ENCODE results near the gene EOLA1.
A peak's percentile ranks its signal among the peaks of the same experiment; 100 is the strongest.
"Not testable (repeated sequence)": the region's sequence is repeated elsewhere in the genome, so short reads cannot be mapped to it uniquely, and the experiment has no call there.

EOLA1 gene

GRCh38 chrX:149513825-149514428 is 26.9 kb upstream of the EOLA1 start:
- peak; percentile 42 for DNase-seq (ENCODE audit: low read depth)

- DNase-seq (ENCODE audit: low read depth) = no peak
Measured at GRCh38 chrX:149515954-149516602, 24.7 kb upstream of the EOLA1 start.

GRCh38 chrX:149516604-149517003 is 24.2 kb upstream of the EOLA1 start:
- no peak for DNase-seq (ENCODE audit: low read depth)

GRCh38 chrX:149517308-149517707 is 23.5 kb upstream of the EOLA1 start:
- no peak for DNase-seq (ENCODE audit: low read depth)

- DNase-seq (ENCODE audit: low read depth) = no peak
Measured at GRCh38 chrX:149518236-149518635, 22.6 kb upstream of the EOLA1 start.

GRCh38 chrX:149520636-149521277 is 20.1 kb upstream of the EOLA1 start:
- peak; percentile 5 for DNase-seq (ENCODE audit: low read depth)

GRCh38 chrX:149521438-149521837 is 19.4 kb upstream of the EOLA1 start:
- DNase-seq (ENCODE audit: low read depth) = no peak

GRCh38 chrX:149522916-149523315 is 17.9 kb upstream of the EOLA1 start:
- no peak for DNase-seq (ENCODE audit: low read depth)

GRCh38 chrX:149525389-149525788 is 15.4 kb upstream of the EOLA1 start:
- DNase-seq (ENCODE audit: low read depth) = peak; percentile 42

- not testable (repeated sequence) for DNase-seq (ENCODE audit: low read depth)
Measured at GRCh38 chrX:149525903-149526302, 14.9 kb upstream of the EOLA1 start.

GRCh38 chrX:149526318-149527033 is 14.3 kb upstream of the EOLA1 start:
- DNase-seq (ENCODE audit: low read depth) = not testable (repeated sequence)

- DNase-seq (ENCODE audit: low read depth) = peak; percentile 10
Measured at GRCh38 chrX:149527705-149528104, 13.1 kb upstream of the EOLA1 start.

GRCh38 chrX:149528381-149528780 is 12.4 kb upstream of the EOLA1 start:
- no peak for DNase-seq (ENCODE audit: low read depth)

- DNase-seq (ENCODE audit: low read depth) = no peak
Measured at GRCh38 chrX:149531599-149531998, 9.2 kb upstream of the EOLA1 start.

GRCh38 chrX:149532868-149533267 is 7.9 kb upstream of the EOLA1 start:
- DNase-seq (ENCODE audit: low read depth) = not testable (repeated sequence)

- not testable (repeated sequence) for DNase-seq (ENCODE audit: low read depth)
Measured at GRCh38 chrX:149533999-149534398, 6.8 kb upstream of the EOLA1 start.

- DNase-seq (ENCODE audit: low read depth) = not testable (repeated sequence)
Measured at GRCh38 chrX:149534926-149535602, 5.7 kb upstream of the EOLA1 start.

- not testable (repeated sequence) for DNase-seq (ENCODE audit: low read depth)
Measured at GRCh38 chrX:149537474-149537873, 3.3 kb upstream of the EOLA1 start.

- peak; percentile 95 for DNase-seq (ENCODE audit: low read depth)
Measured at GRCh38 chrX:149539283-149540130, 1.3 kb upstream of the EOLA1 start.

GRCh38 chrX:149540131-149540620 is 636 bp upstream of the EOLA1 start:
- DNase-seq (ENCODE audit: low read depth) = peak; percentile 87

GRCh38 chrX:149541521-149542047 is 772 bp downstream of the EOLA1 start:
- DNase-seq (ENCODE audit: low read depth) = peak; percentile 4

All from fibroblast of gingiva (primary cell).